Stimulated activated CD8-positive, alpha-beta memory T cell treated with anti-CD3 and anti-CD28 coated beads, Interleukin-2, amount 100 ng/mL, for 48 hours (primary cell): Measurements from ENCODE around the gene BMP7.

Experiments used
- DNase-seq, 2 donors: peaks; one replicate each; pipeline ENCODE4 v3.0.0-alpha.2; 2020; ENCODE audit warnings: low read depth in 2 of 2

The BMP7 gene

GRCh38 chr20:57147185-57147584 lies 119.3 kb downstream of the BMP7 start:
- no peak for DNase-seq

- no peak for DNase-seq
Measured at GRCh38 chr20:57146155-57146554, 120.3 kb downstream of the BMP7 start.

- no peak for DNase-seq
Measured at GRCh38 chr20:57145089-57145631, 121.3 kb downstream of the BMP7 start.

GRCh38 chr20:57143173-57143572 lies 123.3 kb downstream of the BMP7 start:
- DNase-seq, result no peak

GRCh38 chr20:57142667-57143066 lies 123.8 kb downstream of the BMP7 start:
- no peak for DNase-seq

- no peak for DNase-seq
Measured at GRCh38 chr20:57141492-57141891, 124.9 kb downstream of the BMP7 start.

- DNase-seq, result no peak
Measured at GRCh38 chr20:57140416-57140965, 126.0 kb downstream of the BMP7 start.

- DNase-seq, result no peak
Measured at GRCh38 chr20:57139342-57140093, 126.9 kb downstream of the BMP7 start.

GRCh38 chr20:57138198-57138995 lies 128.0 kb downstream of the BMP7 start:
- no peak for DNase-seq

- DNase-seq, result no peak
Measured at GRCh38 chr20:57137676-57138075, 128.8 kb downstream of the BMP7 start.

GRCh38 chr20:57136734-57137133 lies 129.7 kb downstream of the BMP7 start:
- no peak for DNase-seq

GRCh38 chr20:57135875-57136274 lies 130.6 kb downstream of the BMP7 start:
- no peak for DNase-seq

GRCh38 chr20:57134804-57135203 lies 131.6 kb downstream of the BMP7 start:
- DNase-seq, result no peak

GRCh38 chr20:57133926-57134650 lies 132.4 kb downstream of the BMP7 start:
- DNase-seq, result no peak

GRCh38 chr20:57131601-57132391 lies 134.6 kb downstream of the BMP7 start:
- DNase-seq, result no peak

- no peak for DNase-seq
Measured at GRCh38 chr20:57131077-57131476, 135.4 kb downstream of the BMP7 start.

- no peak for DNase-seq
Measured at GRCh38 chr20:57130160-57130772, 136.2 kb downstream of the BMP7 start.

- DNase-seq, result no peak
Measured at GRCh38 chr20:57129303-57129702, 137.1 kb downstream of the BMP7 start.

GRCh38 chr20:57128044-57128757 lies 138.2 kb downstream of the BMP7 start:
- DNase-seq, result no peak
